ENCODE measurements around the gene CACNA1S. TPM values are rescaled to one million over a fixed set of nuclear protein-coding genes. Genes with fewer than 3 reads are reported as not detected.
A peak's percentile ranks its signal among the peaks of the same experiment; 100 is the strongest.

Gene CACNA1S
- total RNA-seq, 1 experiment from 2014 or later: not detected

GRCh38 chr1:201112926-201113325 is 700 bp upstream of the CACNA1S start:
- H3K36me3 Mint-ChIP-seq (ENCODE audit: insufficient read depth in 1 of 3, low read depth in 3 of 3): no peaks in the 10 kb centered on the region
- no peak overlapping the region for H2AK5ac ChIP-seq (ENCODE audit: insufficient read length, low read length)
- peaks cover 54% of the 10 kb centered on the region for H3K27me3 Mint-ChIP-seq (ENCODE audit: low read depth)
- H4K8ac ChIP-seq (replicated peaks; ENCODE audit: insufficient read length, low read depth, low read length): no peak overlapping the region
- peak overlapping the region in 1 of 3 experiments; percentile 62; a peak in 1 of 7 replicates for H3K27ac Mint-ChIP-seq
- H2BK15ac ChIP-seq (ENCODE audit: low read depth, low read length): no peak overlapping the region
- H3K14ac ChIP-seq (ENCODE audit: insufficient read depth, low read length): no peak overlapping the region
- no peak overlapping the region for H4K5ac ChIP-seq (ENCODE audit: insufficient read length, low read depth, low read length)
- no peak overlapping the region for H3K9ac ChIP-seq (ENCODE audit: extremely low read depth, insufficient read length, low read length)
- no peaks in the 10 kb centered on the region for H3K79me2 ChIP-seq (ENCODE audit: insufficient read depth, low read length)
- H3K4me1 Mint-ChIP-seq: peaks cover 11 to 23% of the 10 kb centered on the region in 2 experiments
- H4K20me1 ChIP-seq (ENCODE audit: control insufficient read depth, insufficient read depth, insufficient read length): no peaks in the 10 kb centered on the region
- WGBS (ENCODE audit: extremely low coverage, insufficient read length, low lambda C conversion rate): no CpG with 5 or more reads among the region's 3 CpGs
- no peak overlapping the region for H2AFZ ChIP-seq (ENCODE audit: low read length)
- no peaks in the 10 kb centered on the region for H3K9me3 ChIP-seq (ENCODE audit: control insufficient read depth, low read depth, low read length)
- no peak overlapping the region for H2BK5ac ChIP-seq (ENCODE audit: insufficient read length, low read length)
- no peak overlapping the region for H3K18ac ChIP-seq (ENCODE audit: insufficient read length, low read depth, low read length)
- H3K4me2 ChIP-seq (ENCODE audit: insufficient read depth, insufficient read length, low read length): no peak overlapping the region
- H3K23ac ChIP-seq (ENCODE audit: insufficient read length, low read depth, low read length): no peak overlapping the region
- H2BK20ac ChIP-seq (ENCODE audit: low read depth, low read length, poor library complexity, severe bottlenecking): no peak overlapping the region
- no peak overlapping the region for H2BK120ac ChIP-seq (ENCODE audit: low read depth, low read length, poor library complexity, severe bottlenecking)
- peaks cover 15% of the 10 kb centered on the region; the same call in 1 of the 2 replicates for H3K27me3 ChIP-seq (ENCODE audit: insufficient read depth, low read length)
- H3K4me1 ChIP-seq (ENCODE audit: insufficient read depth, low read length): no peaks in the 10 kb centered on the region
- H3K23me2 ChIP-seq (ENCODE audit: insufficient read length, low read depth, low read length, poor library complexity, severe bottlenecking): peaks cover 10% of the 10 kb centered on the region
- no peak overlapping the region for H3T11ph ChIP-seq (ENCODE audit: low read length)
- DNase-seq: no peak
- H3K4me3 Mint-ChIP-seq: no peak overlapping the region
- H3K56ac ChIP-seq (ENCODE audit: insufficient read length, low read depth, low read length): no peak overlapping the region
- no peak overlapping the region for H4K91ac ChIP-seq (ENCODE audit: insufficient read length, low read depth, low read length)
- H3K27ac ChIP-seq (ENCODE audit: insufficient read length, low read depth, low read length): no peak overlapping the region
- H3K79me1 ChIP-seq (ENCODE audit: insufficient read depth, low read depth, low read length, poor library complexity, severe bottlenecking): no peaks in the 10 kb centered on the region
- H3K4ac ChIP-seq (ENCODE audit: low read depth, low read length): no peak overlapping the region
- no peaks in the 10 kb centered on the region for H3K9me3 Mint-ChIP-seq
- TF ChIP-seq, protein P1, sequence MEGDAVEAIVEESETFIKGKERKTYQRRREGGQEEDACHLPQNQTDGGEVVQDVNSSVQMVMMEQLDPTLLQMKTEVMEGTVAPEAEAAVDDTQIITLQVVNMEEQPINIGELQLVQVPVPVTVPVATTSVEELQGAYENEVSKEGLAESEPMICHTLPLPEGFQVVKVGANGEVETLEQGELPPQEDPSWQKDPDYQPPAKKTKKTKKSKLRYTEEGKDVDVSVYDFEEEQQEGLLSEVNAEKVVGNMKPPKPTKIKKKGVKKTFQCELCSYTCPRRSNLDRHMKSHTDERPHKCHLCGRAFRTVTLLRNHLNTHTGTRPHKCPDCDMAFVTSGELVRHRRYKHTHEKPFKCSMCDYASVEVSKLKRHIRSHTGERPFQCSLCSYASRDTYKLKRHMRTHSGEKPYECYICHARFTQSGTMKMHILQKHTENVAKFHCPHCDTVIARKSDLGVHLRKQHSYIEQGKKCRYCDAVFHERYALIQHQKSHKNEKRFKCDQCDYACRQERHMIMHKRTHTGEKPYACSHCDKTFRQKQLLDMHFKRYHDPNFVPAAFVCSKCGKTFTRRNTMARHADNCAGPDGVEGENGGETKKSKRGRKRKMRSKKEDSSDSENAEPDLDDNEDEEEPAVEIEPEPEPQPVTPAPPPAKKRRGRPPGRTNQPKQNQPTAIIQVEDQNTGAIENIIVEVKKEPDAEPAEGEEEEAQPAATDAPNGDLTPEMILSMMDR (conservative IDR thresholded peaks at IDR 0.05): no peak
- no peak overlapping the region for H2BK12ac ChIP-seq (ENCODE audit: insufficient read length, low read depth, low read length)

All from H9 (cell line).